SH-SY5Y (cell line): ENCODE data around the gene LHFPL3.

Source experiments
- GATA2 ChIP-seq: IDR thresholded peaks from 2 replicates; pipeline ENCODE4 v1.6.1; 2011; ENCODE audit warnings: mild to moderate bottlenecking, low read depth, low read length
- GATA3 ChIP-seq: IDR thresholded peaks from 2 replicates; pipeline ENCODE4 v1.6.1; 2011; ENCODE audit warnings: low read depth, mild to moderate bottlenecking, low read length, moderate library complexity

DNA sequence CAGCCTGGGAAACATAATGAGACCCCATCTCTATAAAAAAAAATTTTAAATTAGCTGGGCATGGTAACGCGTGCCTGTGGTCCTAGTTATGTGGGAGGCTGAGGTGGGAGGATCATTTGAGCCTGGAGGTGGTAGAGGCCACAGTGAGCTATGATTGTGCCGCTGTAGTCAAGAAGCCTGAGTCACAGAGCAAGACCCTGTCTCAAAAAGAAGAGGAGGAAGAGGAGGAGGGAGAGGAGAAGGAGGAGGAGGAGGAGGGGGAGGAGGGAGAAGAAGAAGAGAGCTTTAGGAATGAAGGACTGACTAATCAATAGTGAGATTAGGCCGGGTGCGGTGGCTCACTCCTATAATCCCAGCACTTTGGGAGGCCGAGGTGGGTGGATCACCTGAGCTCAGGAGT, 573.8 kb downstream of the LHFPL3 start:
- no peak for TF ChIP-seq GATA2
- no peak for TF ChIP-seq GATA3
